HepG2 (cell line): ENCODE results near the gene SERTAD1. TPM values are rescaled to one million over a fixed set of nuclear protein-coding genes. Genes with fewer than 3 reads are reported as not detected.

ENCODE experiments used
- ATAC-seq: fragments of 200-7000 bp; cut with Tn5 transposase; 3 replicates; pipeline ENCODE4 v1.9.1; 2020; ENCODE audit warnings: mild to moderate bottlenecking, moderate library complexity
- BruUV-seq: library from RNA; stranded (reverse); fragments of 400-500 nt; replicated peaks from 2 replicates; lab custom pipeline; 2021; lab: Mats Ljungman, UMichigan
- CTCF ChIA-PET: fragments of 300-600 bp; formaldehyde crosslinking; extraction: SDS; loops from one replicate; lab custom pipeline; 2021; ENCODE audit warnings: low total read pairs, inconsistent platforms, low intra/inter-chr PET ratio; lab: Yijun Ruan, JAX
- POLR2A ChIA-PET: fragments of 350-600 bp; sonication (Branson Sonifier 250); formaldehyde crosslinking; loops from one replicate; lab custom pipeline; 2020; ENCODE audit warnings: antibody characterized with exemption, inconsistent platforms; lab: Yijun Ruan, JAX
- DNase-seq: peaks from one replicate; pipeline ENCODE4 v3.0.0-alpha.2; 2015; ENCODE audit warnings: low spot score
- FAIRE-seq: peaks from 3 replicates; lab custom pipeline; 2011; peaks lifted over from hg19 to GRCh38; lab: Jason Lieb, UNC
- H2AFZ ChIP-seq: one replicate; pipeline ENCODE4 v1.6.1; 2011; ENCODE audit warnings: low read length, inconsistent platforms
- H3K27ac ChIP-seq: fragments of 300-600 bp; 3 replicates; pipeline ENCODE4 v1.8.0; 2011; ENCODE audit warnings: mixed run types, mild to moderate bottlenecking, mixed read lengths, low read length, inconsistent platforms; ENCODE audit not compliant: insufficient read depth; ENCODE audit errors: extremely low read length
- H3K27me3 ChIP-seq, 2 experiments: fragments of 200-600 bp in 1 of 2; 2 replicates in 1 of 2; 3 replicates in 1 of 2; pipeline versions ENCODE4 v1.6.0 to v1.8.0; 2011; ENCODE audit warnings: low read length in 2 of 2, mild to moderate bottlenecking in 2 of 2, moderate library complexity in 2 of 2, inconsistent platforms in 1 of 2; ENCODE audit not compliant: insufficient read depth in 2 of 2, control insufficient read depth in 1 of 2
- H3K36me3 ChIP-seq, 2 experiments: fragments of 200-600 bp in 1 of 2; replicated peaks in 1 of 2; 2 replicates in 1 of 2; 3 replicates in 1 of 2; pipeline versions ENCODE4 v1.5.1 to v1.8.0; 2011; ENCODE audit warnings: low read length in 2 of 2, inconsistent platforms in 1 of 2; ENCODE audit not compliant: insufficient read depth in 2 of 2, control insufficient read depth in 1 of 2
- H3K4me1 ChIP-seq: 2 replicates; pipeline ENCODE4 v1.5.1; 2012; ENCODE audit warnings: low read length, inconsistent platforms; ENCODE audit not compliant: insufficient read depth
- H3K4me2 ChIP-seq: 2 replicates; pipeline ENCODE4 v1.6.0; 2011; ENCODE audit warnings: low read depth, low read length, inconsistent platforms
- H3K4me3 ChIP-seq, 3 experiments: fragments of 200-600 bp in 1 of 3; sonication (generic), shearing (Covaris generic) in 1 of 3; replicated peaks in 1 of 3; 2 replicates each; pipeline ENCODE4 v1.5.1; 2011 to 2016; ENCODE audit warnings: low read length in 3 of 3, inconsistent platforms in 2 of 3, low read depth in 2 of 3, mild to moderate bottlenecking in 2 of 3, control low read depth in 1 of 3, mixed read lengths in 1 of 3; ENCODE audit not compliant: insufficient read depth in 1 of 3
- H3K79me2 ChIP-seq: one replicate; pipeline ENCODE4 v1.6.1; 2011; ENCODE audit warnings: low read length, inconsistent platforms; ENCODE audit not compliant: insufficient read depth
- H3K9ac ChIP-seq: 2 replicates; pipeline ENCODE4 v1.6.0; 2011; ENCODE audit warnings: mild to moderate bottlenecking, low read depth, low read length, inconsistent platforms; ENCODE audit not compliant: insufficient read depth
- H3K9me3 ChIP-seq: 2 replicates; pipeline ENCODE4 v1.5.1; 2012; ENCODE audit warnings: mild to moderate bottlenecking, low read length
- H4K20me1 ChIP-seq: 2 replicates; pipeline ENCODE4 v1.6.0; 2011; ENCODE audit warnings: inconsistent platforms, mild to moderate bottlenecking, low read length, moderate library complexity; ENCODE audit not compliant: insufficient read depth
- KLF13 ChIP-seq: sonication (generic); formaldehyde crosslinking; IDR thresholded peaks from 2 replicates; pipeline ENCODE4 v1.4.0; 2020; ENCODE audit warnings: mild to moderate bottlenecking, missing genetic modification reagents
- POLR2AphosphoS2 ChIP-seq: IDR thresholded peaks from 2 replicates; pipeline ENCODE4 v1.6.1; 2011; ENCODE audit warnings: low read depth, low read length, improper control_type of control experiment
- RFX3 ChIP-seq: IDR thresholded peaks from 2 replicates; pipeline ENCODE4 v1.6.1; 2016; ENCODE audit warnings: missing biosample characterization, missing genetic modification reagents
- XRCC5 ChIP-seq: fragments of 200-400 bp; formaldehyde crosslinking; optimal IDR thresholded peaks from 2 replicates; pipeline ENCODE3; 2017; ENCODE audit warnings: mild to moderate bottlenecking, low read length
- ZMAT3 ChIP-seq: sonication (generic); formaldehyde crosslinking; conservative IDR thresholded peaks from 2 replicates; pipeline ENCODE4 v1.7.0; 2021; ENCODE audit warnings: missing genetic modification reagents
- ZNF572 ChIP-seq: sonication (generic); formaldehyde crosslinking; IDR thresholded peaks from 2 replicates; pipeline ENCODE4 v1.5.1; 2020; ENCODE audit warnings: mild to moderate bottlenecking, missing genetic modification reagents
- ZNF841 ChIP-seq: sonication (generic); formaldehyde crosslinking; IDR thresholded peaks from 2 replicates; pipeline ENCODE4 v1.8.1; 2023; ENCODE audit warnings: missing genetic modification reagents, borderline replicate concordance
- WGBS: methylation state at CpG from one replicate; pipeline ENCODE4 v1.1.6; 2017; ENCODE audit warnings: low lambda C conversion rate; 5-methylcytosine and 5-hydroxymethylcytosine counted together
- in situ Hi-C: cut with HindIII; loops from 2 replicates; pipeline ENCODE4 v1.10.0; 2017; ENCODE audit warnings: low pct_unique_long_range_greater_than_20kb; ENCODE audit not compliant: extremely low pct_ligation_motif_present
- intact Hi-C: fragments of 100-400 bp; cut with micrococcal nuclease; formaldehyde crosslinking; loops from one replicate; pipeline ENCODE4 v1.10.0; 2022; ENCODE audit not compliant: unreplicated experiment
- polyA plus RNA-seq, 8 experiments: library from polyadenylated mRNA; depleted of rRNA in 3 of 8; stranded (reverse) in 7 of 8; unstranded in 1 of 8; fragments of >200 nt; fragmentation: Illumina TruSeq in 4 of 8; extraction: Trizol in 4 of 8; gene quantifications; 2 replicates each; pipeline versions ENCODE4 v1.2.1 to v1.2.3, GENCODE V29; 2011 to 2016; ENCODE audit warnings: low read depth in 4 of 8, missing spikeins in 1 of 8, mixed read lengths in 1 of 8; ENCODE audit not compliant: insufficient read depth in 1 of 8
- total RNA-seq, 5 experiments: library from RNA; depleted of rRNA; stranded (reverse); fragments of >200 nt; fragmentation: Illumina TruSeq; extraction: Trizol; gene quantifications; 2 replicates each; pipeline ENCODE4 v1.2.3, GENCODE V29; 2016; ENCODE audit warnings: low read depth in 1 of 5
- TF ChIP-seq, protein P1 (sequence below): sonication (generic); formaldehyde crosslinking; IDR thresholded peaks from 2 replicates; pipeline ENCODE4 v1.4.0; 2020; ENCODE audit warnings: missing genetic modification reagents, borderline replicate concordance

Gene SERTAD1
- total and polyA plus RNA-seq, 2 of the 13 experiments (the other 11 are each of a cell fraction or from before 2014, with no cell fraction given) = 4.3 to 4.5 TPM

DNA sequence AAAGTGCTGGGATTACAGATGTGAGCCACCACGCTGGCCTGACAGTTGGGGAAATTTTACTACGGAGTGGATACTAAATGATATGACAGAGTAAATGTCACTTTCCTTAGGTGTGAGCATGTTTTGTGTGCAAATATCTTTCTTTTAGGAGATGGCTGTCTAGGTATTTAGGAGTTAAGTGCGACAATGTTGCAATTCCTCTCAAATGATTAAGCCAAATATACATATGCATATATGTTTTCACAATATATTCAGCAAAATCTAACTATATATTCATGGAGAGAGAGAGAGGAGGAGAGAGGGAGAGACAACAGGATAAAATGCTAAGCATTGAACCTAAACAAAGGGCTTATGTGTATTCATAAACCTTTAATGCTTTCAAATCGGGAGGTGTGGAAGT, 23.7 kb upstream of the SERTAD1 start (continued):
- TF ChIP-seq, protein P1, sequence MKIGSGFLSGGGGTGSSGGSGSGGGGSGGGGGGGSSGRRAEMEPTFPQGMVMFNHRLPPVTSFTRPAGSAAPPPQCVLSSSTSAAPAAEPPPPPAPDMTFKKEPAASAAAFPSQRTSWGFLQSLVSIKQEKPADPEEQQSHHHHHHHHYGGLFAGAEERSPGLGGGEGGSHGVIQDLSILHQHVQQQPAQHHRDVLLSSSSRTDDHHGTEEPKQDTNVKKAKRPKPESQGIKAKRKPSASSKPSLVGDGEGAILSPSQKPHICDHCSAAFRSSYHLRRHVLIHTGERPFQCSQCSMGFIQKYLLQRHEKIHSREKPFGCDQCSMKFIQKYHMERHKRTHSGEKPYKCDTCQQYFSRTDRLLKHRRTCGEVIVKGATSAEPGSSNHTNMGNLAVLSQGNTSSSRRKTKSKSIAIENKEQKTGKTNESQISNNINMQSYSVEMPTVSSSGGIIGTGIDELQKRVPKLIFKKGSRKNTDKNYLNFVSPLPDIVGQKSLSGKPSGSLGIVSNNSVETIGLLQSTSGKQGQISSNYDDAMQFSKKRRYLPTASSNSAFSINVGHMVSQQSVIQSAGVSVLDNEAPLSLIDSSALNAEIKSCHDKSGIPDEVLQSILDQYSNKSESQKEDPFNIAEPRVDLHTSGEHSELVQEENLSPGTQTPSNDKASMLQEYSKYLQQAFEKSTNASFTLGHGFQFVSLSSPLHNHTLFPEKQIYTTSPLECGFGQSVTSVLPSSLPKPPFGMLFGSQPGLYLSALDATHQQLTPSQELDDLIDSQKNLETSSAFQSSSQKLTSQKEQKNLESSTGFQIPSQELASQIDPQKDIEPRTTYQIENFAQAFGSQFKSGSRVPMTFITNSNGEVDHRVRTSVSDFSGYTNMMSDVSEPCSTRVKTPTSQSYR = no peak
- TF ChIP-seq POLR2AphosphoS2 (no peak), ZMAT3 (CRISPR knock-in tag) (no peak), ZNF572 (CRISPR knock-in tag) (no peak), KLF13 (no peak)

DNA sequence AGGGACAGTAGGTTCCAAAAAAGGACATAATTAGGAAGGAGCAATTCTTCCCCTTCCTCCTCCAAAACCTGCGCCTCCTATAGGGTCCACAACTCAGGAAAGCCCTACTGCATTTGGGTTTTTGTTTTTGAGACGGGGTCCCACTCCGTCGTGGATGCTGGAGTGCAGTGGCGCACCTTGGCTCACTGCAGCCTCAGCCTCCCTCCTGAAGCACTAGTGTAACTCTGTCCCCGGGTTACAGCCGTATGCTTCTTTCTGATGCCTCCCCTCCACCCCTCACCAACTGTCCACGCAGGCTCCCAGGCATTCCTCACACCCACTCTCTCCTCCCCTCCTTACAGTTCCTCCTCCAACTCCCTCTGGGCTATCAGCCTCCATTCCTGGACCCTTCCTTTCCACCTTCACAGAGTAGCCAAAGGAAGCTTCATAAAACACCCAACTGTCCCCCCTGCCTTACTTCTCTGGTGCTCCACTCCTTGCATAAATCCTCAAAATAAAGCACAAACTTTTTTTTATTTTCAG, 20.5 kb upstream of the SERTAD1 start:
- in situ Hi-C loops (no loop called here), intact Hi-C loops (no loop called here)
- peaks cover 6 to 12% of the 10 kb centered on the region in 2 experiments; a peak in 4 of 5 replicates for H3K36me3 ChIP-seq
- H2AFZ ChIP-seq = no peak overlapping the region
- no peak overlapping the region for H3K4me2 ChIP-seq
- no peaks in the 10 kb centered on the region for H3K9me3 ChIP-seq
- FAIRE-seq (no peak), DNase-seq (no peak), ATAC-seq (no peak)
- CTCF ChIA-PET = no interaction called here
- peaks cover 0 to 5% of the 10 kb centered on the region in 2 experiments; a peak in 1 of 5 replicates for H3K27me3 ChIP-seq
- no peak overlapping the region for H3K4me3 ChIP-seq
- POLR2A ChIA-PET = interaction anchor here (1.4 kb wide), 1 partner anchor 20 kb away, joined by 3 read pairs; the partner anchor contains the start of gene SERTAD1
- H3K27ac ChIP-seq = no peak overlapping the region
- 92% methylated on average over 8 of the region's 8 CpGs for WGBS
- no peak overlapping the region for H3K9ac ChIP-seq
- peaks cover 13% of the 10 kb centered on the region for H4K20me1 ChIP-seq
- peaks cover 24% of the 10 kb centered on the region for H3K79me2 ChIP-seq
- TF ChIP-seq XRCC5 = no peak
- no peak for TF ChIP-seq RFX3
- no peak for TF ChIP-seq ZNF841 (CRISPR knock-in tag)
- TF ChIP-seq, all 625 proteins: peak for 0
- no TSS peak for BruUV-seq
- peaks cover 12% of the 10 kb centered on the region for H3K4me1 ChIP-seq
